ENCODE results near the gene SLC27A1.
"Not testable (repeated sequence)": the region's sequence is repeated elsewhere in the genome, so short reads cannot be mapped to it uniquely, and the experiment has no call there.

Gene SLC27A1

DNA sequence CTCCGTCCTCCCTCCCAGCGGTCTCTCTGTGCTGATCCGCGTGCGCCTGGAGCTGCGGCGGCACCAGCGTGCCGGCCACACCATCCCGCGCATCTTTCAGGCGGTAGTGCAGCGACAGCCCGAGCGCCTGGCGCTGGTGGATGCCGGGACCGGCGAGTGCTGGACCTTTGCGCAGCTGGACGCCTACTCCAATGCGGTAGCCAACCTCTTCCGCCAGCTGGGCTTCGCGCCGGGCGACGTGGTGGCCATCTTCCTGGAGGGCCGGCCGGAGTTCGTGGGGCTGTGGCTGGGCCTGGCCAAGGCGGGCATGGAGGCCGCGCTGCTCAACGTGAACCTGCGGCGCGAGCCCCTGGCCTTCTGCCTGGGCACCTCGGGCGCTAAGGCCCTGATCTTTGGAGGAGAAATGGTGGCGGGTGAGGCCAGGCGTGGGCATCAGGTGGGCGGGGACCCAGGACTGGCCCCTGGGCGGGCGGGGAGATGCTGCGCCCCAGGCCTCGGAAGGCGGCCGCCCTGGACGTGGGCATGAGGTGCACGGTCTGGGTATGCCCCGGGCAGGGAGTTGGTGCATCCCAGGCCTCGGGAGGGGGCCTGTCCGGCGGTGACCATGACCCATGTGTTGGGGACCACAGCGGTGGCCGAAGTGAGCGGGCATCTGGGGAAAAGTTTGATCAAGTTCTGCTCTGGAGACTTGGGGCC, 16.4 kb downstream of the SLC27A1 start:
- TF ChIP-seq POLR2A (IDR thresholded peaks at IDR 0.05; ENCODE audit: low read length): no peak
- no peak for TF ChIP-seq GATA1 (IDR thresholded peaks at IDR 0.05; ENCODE audit: low read depth, low read length)
- no peak for DNase-seq

DNA sequence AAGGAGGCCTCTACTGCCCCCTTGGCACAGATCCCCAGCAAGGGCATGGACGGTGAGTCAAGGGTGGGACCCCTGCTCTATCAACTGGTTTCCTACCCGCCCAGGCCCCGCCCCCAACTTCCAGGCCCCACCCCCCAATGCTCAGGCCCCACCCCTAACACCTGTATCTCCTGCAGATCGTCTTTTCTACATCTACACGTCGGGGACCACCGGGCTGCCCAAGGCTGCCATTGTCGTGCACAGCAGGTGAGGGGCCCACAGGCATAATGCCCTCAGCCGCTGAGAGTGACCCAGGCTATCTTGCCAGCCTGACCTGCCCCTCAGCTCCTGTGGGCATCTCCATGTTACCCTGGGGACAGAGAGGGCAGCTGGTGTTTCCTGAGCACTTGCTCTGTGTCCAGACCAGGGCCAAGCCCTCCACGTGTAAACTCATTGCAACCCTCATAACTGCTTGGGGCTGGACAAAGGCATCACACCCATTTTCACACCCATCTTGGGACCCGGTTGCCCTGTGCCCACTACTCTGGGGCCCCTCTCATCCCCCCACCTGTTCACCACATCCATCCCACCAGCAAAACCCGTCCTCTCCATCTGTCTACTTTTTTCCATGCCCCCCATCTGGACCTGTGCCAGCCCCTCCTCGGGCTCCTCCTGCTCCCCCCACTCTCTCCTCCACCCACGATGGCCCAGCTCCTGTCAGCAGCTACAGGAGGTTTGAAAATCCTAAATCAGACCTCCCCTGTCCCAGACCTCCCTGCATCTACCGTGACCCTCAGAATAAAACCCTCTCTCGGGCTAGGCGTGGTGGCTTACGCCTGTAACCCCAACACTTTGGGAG, 17.2 kb downstream of the SLC27A1 start:
- DNase-seq: no peak
- TF ChIP-seq GATA1 (IDR thresholded peaks at IDR 0.05; ENCODE audit: low read depth, low read length) (no peak), POLR2A (IDR thresholded peaks at IDR 0.05; ENCODE audit: low read length) (no peak)

DNA sequence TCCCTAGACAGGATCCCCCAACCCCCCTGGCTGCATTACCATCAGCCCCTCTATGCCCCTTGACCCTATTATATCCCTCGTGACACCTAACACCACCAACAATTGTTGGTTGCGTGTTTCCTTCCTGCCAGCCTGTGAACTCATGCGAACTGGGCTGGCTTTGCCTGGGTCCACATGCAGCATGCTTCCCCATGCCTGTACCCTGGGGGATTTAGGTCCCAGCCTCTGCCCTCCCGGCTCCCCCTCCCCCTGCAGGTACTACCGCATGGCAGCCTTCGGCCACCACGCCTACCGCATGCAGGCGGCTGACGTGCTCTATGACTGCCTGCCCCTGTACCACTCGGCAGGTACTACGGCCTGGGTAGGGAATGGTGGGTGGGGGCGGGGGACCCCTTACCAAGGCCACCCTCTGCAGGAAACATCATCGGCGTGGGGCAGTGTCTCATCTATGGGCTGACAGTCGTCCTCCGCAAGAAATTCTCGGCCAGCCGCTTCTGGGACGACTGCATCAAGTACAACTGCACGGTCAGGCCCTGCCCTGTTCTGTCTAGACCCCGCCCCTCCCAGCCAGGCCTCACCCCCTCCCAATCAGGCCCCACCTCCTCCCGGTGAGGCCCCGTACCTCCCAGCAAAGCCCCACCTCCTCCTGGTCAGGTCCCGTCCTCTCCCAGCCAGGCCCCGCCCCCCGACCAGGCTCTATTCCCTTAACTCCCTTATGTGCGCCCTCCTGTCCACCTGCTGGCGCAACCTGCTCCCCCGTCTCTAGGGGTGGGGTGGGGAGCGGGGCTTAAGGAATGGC, 18.5 kb downstream of the SLC27A1 start:
- DNase-seq: peak; percentile 88 to 89
- no peak for TF ChIP-seq POLR2A (IDR thresholded peaks at IDR 0.05; ENCODE audit: low read length)
- no peak for TF ChIP-seq GATA1 (IDR thresholded peaks at IDR 0.05; ENCODE audit: low read depth, low read length)

DNA sequence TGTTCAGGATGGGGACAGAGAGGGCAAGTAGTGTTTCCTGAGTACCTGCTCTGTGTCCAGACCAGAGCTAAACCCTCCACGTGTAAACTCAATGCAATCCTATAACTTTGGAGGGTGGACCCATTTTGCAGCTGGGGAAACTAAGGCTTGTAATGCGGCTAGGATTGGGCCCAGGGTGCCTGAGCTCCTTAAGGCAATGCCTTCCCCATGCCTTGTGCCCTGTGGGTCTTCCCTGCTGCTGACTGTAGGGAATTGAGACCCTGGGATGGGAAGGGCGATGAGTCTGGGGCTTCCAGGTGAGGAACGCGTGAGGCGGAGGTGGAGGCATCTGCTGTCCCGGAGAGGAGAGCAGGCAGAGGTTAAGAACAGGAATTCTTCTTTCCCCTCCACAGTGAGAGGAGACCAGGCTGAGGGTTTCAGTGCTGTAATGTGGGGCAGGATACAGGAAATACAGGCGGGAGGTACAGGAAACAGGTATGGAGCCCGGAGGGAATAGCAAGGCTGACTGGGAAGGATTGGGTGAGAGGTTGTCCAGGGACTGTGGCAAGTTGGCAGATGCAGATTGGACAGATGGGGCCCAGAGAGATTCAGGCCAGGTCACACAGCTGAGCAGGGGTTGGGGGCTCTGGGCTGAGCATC, 19.2 kb downstream of the SLC27A1 start:
- DNase-seq: no peak
- TF ChIP-seq GATA1 (IDR thresholded peaks at IDR 0.05; ENCODE audit: low read depth, low read length) (no peak), POLR2A (IDR thresholded peaks at IDR 0.05; ENCODE audit: low read length) (no peak)

DNA sequence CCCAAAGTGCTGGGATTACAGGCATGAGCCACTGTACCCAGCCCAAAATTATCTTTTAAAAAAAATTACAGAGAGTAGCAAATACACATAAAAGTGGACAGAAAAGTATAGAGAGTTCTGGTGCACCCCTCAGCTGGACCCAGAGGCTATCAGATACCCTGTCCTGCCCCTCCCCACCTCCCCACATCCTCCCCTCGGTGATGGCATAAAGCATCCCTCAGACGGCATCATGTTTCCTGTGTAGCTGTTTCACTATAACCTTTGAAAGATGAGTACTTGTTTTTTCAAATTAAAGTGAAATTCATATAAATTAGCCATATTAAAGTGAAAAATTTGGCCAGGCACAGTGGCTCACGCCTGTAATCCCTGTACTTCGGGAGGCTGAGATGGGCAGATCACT, 20.1 kb downstream of the SLC27A1 start:
- DNase-seq: no peak
- TF ChIP-seq POLR2A (IDR thresholded peaks at IDR 0.05; ENCODE audit: low read length) (no peak), GATA1 (IDR thresholded peaks at IDR 0.05; ENCODE audit: low read depth, low read length) (no peak)

DNA sequence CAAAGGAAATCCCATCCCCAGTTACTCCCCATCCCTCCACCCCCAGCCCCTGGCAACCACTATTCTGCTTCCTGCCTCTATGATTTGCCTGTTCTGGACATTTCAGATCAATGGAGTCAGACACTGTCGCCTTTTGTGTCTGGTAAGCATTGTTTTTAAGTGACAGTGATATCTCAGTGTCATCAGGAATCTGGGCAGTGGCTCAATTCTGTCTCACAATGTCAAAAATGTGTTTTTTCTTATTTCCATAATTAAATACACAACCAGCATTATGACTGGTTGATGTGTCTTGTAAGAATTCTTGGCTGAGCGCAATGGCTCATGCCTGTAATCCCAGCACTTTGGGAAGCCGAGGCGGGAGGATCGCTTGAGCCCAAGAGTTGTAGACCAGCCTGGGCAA, 21.0 kb downstream of the SLC27A1 start:
- DNase-seq: no peak
- TF ChIP-seq POLR2A (IDR thresholded peaks at IDR 0.05; ENCODE audit: low read length) (no peak), GATA1 (IDR thresholded peaks at IDR 0.05; ENCODE audit: low read depth, low read length) (no peak)

DNA sequence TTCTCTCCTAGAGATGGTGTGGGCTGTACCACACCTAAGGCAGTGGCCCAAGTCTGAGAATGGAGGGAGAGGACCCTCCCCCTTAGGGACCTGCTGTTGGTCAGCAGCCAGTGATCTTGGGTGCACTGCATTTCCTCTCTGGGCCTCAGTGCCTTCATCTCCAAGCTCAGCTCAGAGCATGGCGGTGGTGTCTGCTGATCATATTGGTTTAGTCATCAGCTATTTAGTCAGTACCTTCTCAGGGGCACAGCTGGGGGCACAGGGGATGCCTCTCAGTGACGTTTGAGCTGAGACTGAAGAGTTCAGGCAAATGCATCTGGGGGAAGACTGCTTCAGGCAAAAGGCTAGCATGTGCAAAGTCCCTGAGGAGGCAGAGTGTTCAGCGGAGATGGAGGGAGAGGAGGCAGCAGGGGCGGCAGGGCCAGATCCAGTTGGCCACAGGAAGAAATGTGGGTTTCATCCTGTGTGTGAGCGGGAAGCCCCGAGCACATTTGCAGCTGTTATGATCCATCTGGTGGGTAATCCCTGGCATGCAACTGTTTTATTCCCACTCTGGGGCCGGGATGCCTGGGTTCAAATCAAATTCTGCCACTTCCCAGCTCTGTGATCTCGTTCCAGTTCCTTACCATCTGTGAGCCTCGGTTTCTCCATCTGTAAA, 25.4 kb downstream of the SLC27A1 start:
- TF ChIP-seq GATA1 (IDR thresholded peaks at IDR 0.05; ENCODE audit: low read depth, low read length) (no peak), POLR2A (IDR thresholded peaks at IDR 0.05; ENCODE audit: low read length) (no peak)
- DNase-seq: no peak

DNA sequence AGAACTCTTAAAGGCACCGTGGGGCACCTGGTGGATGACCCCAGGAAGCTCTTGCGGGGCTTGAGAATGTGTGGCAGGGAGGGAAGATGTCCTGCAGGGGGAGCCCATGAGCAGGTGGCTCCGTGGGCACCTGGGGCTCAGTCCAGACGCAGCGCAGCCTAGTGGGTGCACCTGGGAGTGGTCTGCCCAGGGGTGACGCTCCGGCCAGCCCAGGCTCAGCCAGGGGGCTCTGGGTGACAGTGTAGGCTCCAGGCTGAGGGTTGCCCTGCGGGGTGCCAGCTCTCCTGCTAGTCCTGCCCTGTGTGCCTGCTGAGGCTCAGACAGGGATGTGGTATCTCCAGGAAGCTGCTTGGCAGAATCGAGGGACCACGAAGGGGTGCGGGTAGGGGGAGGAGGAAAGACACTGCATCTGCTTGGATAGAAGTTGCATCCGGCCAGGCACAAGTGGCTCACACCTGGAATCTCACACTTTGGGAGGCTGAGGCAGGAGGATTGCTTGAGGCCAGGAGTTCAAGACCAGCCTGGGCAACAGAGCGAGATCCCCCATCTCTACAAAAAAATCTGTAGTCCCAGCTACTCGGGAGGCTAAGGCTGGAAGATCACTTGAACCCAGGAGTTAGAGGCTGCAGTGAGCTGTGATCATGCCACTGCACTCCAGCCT, 26.1 kb downstream of the SLC27A1 start:
- no peak for TF ChIP-seq GATA1 (IDR thresholded peaks at IDR 0.05; ENCODE audit: low read depth, low read length)

DNA sequence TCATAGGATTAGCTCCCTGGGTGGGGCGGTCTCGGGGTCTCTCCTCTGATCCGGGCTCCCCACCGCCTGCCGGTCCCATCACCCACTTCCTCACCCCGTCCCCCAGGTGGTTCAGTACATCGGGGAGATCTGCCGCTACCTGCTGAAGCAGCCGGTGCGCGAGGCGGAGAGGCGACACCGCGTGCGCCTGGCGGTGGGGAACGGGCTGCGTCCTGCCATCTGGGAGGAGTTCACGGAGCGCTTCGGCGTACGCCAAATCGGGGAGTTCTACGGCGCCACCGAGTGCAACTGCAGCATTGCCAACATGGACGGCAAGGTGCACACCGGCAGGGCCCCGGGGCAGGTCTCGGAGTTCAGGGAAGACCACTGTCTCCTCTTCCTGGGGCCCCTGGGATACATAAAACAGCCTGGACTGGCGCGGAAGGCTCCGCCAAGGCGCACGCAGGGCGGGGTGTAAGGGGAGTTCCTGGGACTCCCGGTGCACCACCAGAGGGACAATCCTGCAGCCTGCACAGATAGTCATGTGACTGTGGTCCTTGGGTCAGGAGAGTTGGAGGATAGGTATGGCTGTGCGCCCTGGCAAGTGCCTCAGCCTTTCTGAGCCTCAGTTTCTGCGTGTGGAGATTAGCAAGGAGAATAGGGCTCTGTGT, 26.9 kb downstream of the SLC27A1 start:
- TF ChIP-seq GATA1 (IDR thresholded peaks at IDR 0.05; ENCODE audit: low read depth, low read length) (no peak), POLR2A (IDR thresholded peaks at IDR 0.05; ENCODE audit: low read length) (no peak)
- no peak for DNase-seq

More for the DNA sequence above, 26.1 kb downstream of the SLC27A1 start:
- DNase-seq: peak; percentile 89 to 93

DNA sequence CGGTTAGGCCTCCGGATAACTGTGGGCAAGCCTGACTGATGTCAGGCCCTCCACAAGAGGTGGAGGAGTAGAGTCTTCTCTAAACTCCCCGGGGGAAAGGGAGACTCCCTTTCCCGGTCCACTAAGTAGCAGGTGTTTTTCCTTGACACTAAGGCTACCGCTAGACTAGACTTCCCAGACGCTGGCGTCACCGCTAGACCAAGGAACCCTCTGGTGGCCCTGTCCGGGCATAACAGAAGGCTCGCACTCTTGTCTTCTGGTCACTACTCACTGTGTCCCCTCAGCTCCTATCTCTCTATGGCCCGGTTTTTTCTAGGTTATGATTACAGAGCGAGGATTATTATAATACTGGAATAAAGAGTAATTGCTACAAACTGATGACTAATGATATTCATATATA, 28.7 kb downstream of the SLC27A1 start:
- not testable (repeated sequence) for DNase-seq

DNA sequence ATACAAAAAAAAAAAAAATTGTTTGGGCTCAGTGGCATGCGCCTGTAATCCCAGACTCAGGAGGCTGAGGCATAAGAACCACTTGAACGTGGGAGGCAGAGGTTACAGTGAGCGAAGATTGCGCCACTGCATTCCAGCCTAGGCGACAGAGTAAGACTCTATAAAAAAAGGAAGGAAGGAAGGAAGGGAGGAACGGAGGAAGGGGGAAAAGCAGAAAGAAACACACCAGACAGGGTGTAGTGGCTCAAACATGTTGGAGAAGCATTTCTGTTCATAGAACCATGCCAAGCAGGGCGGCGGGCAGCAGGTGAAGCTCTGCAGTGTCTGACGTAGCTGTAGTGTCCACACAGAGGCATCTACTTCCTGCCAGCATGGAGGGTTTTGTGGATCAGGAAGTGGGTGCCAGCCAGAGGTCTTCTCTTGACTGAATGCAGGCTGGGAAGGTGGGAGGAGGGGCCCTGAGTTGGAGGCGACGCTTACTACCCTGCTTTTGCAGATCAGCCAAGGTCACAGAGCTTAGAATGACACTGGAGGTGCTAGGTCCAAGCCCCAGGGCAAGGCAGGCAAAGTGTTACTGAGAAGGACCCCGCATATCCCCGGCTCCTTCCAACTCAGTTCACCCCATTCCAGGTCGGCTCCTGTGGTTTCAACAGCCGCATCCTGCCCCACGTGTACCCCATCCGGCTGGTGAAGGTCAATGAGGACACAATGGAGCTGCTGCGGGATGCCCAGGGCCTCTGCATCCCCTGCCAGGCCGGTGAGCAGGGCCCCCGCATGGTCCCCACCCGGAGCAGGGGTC, 29.5 kb downstream of the SLC27A1 start:
- TF ChIP-seq POLR2A (IDR thresholded peaks at IDR 0.05; ENCODE audit: low read length) (no peak), GATA1 (IDR thresholded peaks at IDR 0.05; ENCODE audit: low read depth, low read length) (no peak)
- DNase-seq: no peak
